Measurements from ENCODE around the gene RUSC2.

DNA sequence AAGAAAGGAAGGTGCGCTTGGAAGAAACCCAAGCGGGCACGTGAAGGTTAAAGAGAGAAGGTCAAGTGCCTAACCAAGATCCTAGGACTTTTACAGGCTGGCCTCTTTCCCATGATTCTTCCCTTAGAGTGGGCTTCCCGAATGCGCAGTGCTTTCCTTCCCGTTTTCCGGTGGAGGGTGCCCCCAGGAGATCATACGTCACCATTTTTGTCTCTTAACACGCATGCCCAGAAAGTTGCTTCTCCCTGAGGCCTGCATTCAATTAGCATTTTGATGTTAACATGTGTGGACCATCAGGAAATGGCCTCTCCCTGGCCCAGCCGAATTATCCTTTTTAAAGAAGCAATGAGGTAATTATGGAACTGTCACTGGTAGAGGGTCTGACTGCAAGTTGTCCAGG, 1.9 kb upstream of the RUSC2 start:
- TF ChIP-seq, protein P1, sequence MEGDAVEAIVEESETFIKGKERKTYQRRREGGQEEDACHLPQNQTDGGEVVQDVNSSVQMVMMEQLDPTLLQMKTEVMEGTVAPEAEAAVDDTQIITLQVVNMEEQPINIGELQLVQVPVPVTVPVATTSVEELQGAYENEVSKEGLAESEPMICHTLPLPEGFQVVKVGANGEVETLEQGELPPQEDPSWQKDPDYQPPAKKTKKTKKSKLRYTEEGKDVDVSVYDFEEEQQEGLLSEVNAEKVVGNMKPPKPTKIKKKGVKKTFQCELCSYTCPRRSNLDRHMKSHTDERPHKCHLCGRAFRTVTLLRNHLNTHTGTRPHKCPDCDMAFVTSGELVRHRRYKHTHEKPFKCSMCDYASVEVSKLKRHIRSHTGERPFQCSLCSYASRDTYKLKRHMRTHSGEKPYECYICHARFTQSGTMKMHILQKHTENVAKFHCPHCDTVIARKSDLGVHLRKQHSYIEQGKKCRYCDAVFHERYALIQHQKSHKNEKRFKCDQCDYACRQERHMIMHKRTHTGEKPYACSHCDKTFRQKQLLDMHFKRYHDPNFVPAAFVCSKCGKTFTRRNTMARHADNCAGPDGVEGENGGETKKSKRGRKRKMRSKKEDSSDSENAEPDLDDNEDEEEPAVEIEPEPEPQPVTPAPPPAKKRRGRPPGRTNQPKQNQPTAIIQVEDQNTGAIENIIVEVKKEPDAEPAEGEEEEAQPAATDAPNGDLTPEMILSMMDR (conservative IDR thresholded peaks at IDR 0.05; ENCODE audit: low read depth, low read length), result no peak
- TF ChIP-seq EZH2 (IDR thresholded peaks at IDR 0.05; ENCODE audit: borderline replicate concordance, low read depth, low read length, poor library complexity, severe bottlenecking), result no peak
